ENCODE measurements around the gene CAPN9.

The CAPN9 gene

DNA sequence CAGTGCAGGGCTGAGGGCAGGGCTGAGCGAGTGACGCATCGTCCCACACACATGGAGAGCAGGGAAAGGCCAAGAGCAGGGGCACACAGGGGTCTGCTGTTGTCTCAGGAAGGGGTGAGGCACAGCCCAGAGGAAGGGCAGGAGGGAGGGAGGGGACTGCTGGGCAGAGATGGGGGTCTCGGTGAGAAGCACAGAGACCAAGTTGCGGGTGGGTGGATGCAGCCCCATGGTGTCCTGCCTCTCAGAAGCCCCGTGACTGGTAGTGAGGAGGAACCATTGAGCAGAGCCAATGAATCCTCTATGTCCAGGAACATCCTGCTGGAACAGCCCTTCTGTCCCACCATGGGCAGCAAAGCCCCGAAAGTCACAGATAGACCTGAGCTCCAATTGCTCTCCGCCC is 103.4 kb downstream of the CAPN9 start:
- no peak for DNase-seq (ENCODE audit: low read depth, low spot score)

DNA sequence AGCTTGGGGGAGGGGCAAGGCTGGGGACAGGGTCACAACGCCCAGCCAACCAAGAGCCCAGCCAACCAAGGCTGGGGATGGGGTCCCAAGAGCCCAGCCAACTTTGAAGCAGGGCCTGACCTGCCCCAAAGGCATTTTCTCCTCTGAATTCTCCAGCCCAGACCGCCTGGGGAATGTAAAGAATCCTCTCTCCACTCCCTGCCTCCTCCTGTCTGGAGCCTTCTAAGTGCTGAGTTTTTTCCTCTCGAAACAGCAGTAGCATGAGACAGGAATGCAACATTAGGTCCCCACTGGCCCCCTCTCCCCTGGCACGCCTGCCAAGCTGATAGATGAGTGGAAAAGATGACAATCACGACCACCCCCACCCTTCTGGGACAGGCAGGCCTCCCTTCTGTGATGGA is 104.1 kb downstream of the CAPN9 start:
- DNase-seq (ENCODE audit: low read depth, low spot score) = peak; percentile 52
